Neural progenitor cell (in vitro differentiated cells): ENCODE data around the gene ELFN1.

Experiments used
- EZH2 ChIP-seq: fragments of 200-600 bp; sonication (generic); IDR thresholded peaks from 2 replicates; pipeline ENCODE4 v1.6.1; 2017; ENCODE audit warnings: antibody characterized with exemption, mild to moderate bottlenecking, moderate library complexity
- TF ChIP-seq, protein P1 (sequence below): fragments of 200-600 bp; sonication (generic); IDR thresholded peaks from 2 replicates; pipeline ENCODE4 v1.5.1; 2017; ENCODE audit warnings: antibody characterized with exemption, mild to moderate bottlenecking

DNA sequence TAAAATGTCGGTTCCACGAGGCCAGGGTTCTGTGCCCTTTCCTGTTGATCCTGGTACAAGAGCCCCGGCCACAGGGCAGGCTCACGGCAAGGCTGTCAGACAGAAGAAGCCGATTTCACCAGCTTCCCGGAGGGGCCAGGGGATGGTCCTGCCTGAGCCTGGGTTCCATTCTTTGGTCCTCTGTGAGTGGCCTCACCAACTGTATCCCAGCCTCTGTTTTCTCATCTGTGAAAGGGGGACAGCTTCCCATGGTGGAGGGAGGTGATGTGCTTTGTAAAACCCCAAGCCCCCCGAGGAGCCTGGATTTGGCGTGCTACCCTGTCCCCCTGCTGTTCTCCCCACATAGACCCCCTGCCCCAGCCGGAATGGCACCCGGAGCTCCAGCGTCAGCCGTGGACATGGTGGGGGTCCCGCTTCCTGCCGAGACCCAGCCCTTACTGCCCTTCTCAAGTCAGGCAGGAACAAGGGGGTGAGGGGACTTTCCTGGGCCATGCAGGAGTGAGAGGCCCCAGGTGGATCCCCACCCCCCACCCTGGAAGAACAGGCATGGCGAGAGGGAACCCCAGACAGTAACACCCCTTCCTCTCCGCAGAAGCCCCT, 28.3 kb upstream of the ELFN1 start:
- TF ChIP-seq EZH2, result no peak
- TF ChIP-seq, protein P1, sequence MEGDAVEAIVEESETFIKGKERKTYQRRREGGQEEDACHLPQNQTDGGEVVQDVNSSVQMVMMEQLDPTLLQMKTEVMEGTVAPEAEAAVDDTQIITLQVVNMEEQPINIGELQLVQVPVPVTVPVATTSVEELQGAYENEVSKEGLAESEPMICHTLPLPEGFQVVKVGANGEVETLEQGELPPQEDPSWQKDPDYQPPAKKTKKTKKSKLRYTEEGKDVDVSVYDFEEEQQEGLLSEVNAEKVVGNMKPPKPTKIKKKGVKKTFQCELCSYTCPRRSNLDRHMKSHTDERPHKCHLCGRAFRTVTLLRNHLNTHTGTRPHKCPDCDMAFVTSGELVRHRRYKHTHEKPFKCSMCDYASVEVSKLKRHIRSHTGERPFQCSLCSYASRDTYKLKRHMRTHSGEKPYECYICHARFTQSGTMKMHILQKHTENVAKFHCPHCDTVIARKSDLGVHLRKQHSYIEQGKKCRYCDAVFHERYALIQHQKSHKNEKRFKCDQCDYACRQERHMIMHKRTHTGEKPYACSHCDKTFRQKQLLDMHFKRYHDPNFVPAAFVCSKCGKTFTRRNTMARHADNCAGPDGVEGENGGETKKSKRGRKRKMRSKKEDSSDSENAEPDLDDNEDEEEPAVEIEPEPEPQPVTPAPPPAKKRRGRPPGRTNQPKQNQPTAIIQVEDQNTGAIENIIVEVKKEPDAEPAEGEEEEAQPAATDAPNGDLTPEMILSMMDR, result no peak
